ENCODE results near the gene SZT2.
A peak's percentile ranks its signal among the peaks of the same experiment; 100 is the strongest.

The SZT2 gene

GRCh38 chr1:43372172-43372571, 17.5 kb upstream of the SZT2 start:
- Histone ChIP-seq H3K27ac (ENCODE audit: low read depth, low read length) (no peak overlapping the region), H3K9ac (ENCODE audit: low read depth, low read length) (no peak overlapping the region), H3K4me1 (ENCODE audit: control insufficient read depth, insufficient read depth, low read length) (peaks cover 7% of the 10 kb centered on the region; the same call in 1 of the 2 replicates), H3K36me3 (ENCODE audit: control insufficient read depth, insufficient read depth, low read length) (no peaks in the 10 kb centered on the region), H3K27me3 (ENCODE audit: control insufficient read depth, insufficient read depth, low read length) (no peaks in the 10 kb centered on the region), H3K4me3 (ENCODE audit: low read depth, low read length) (no peak overlapping the region), H3K9me3 (ENCODE audit: control insufficient read depth, insufficient read depth, low read length) (no peaks in the 10 kb centered on the region)

GRCh38 chr1:43373066-43373940, 16.4 kb upstream of the SZT2 start:
- Histone ChIP-seq H3K27ac (ENCODE audit: low read depth, low read length) (no peak overlapping the region), H3K9me3 (ENCODE audit: control insufficient read depth, insufficient read depth, low read length) (no peaks in the 10 kb centered on the region), H3K4me1 (ENCODE audit: control insufficient read depth, insufficient read depth, low read length) (peaks cover 6% of the 10 kb centered on the region; the same call in 1 of the 2 replicates), H3K27me3 (ENCODE audit: control insufficient read depth, insufficient read depth, low read length) (no peaks in the 10 kb centered on the region), H3K9ac (ENCODE audit: low read depth, low read length) (no peak overlapping the region), H3K36me3 (ENCODE audit: control insufficient read depth, insufficient read depth, low read length) (no peaks in the 10 kb centered on the region), H3K4me3 (ENCODE audit: low read depth, low read length) (no peak overlapping the region)

- Histone ChIP-seq H3K4me1 (ENCODE audit: control insufficient read depth, insufficient read depth, low read length) (no peaks in the 10 kb centered on the region), H3K27me3 (ENCODE audit: control insufficient read depth, insufficient read depth, low read length) (no peaks in the 10 kb centered on the region), H3K9me3 (ENCODE audit: control insufficient read depth, insufficient read depth, low read length) (no peaks in the 10 kb centered on the region), H3K27ac (ENCODE audit: low read depth, low read length) (no peak overlapping the region), H3K4me3 (ENCODE audit: low read depth, low read length) (no peak overlapping the region), H3K9ac (ENCODE audit: low read depth, low read length) (no peak overlapping the region), H3K36me3 (ENCODE audit: control insufficient read depth, insufficient read depth, low read length) (no peaks in the 10 kb centered on the region)
These were observed 12.9 kb upstream of the SZT2 start for GRCh38 chr1:43376723-43377235.

- Histone ChIP-seq H3K9me3 (ENCODE audit: control insufficient read depth, insufficient read depth, low read length) (no peaks in the 10 kb centered on the region), H3K27me3 (ENCODE audit: control insufficient read depth, insufficient read depth, low read length) (no peaks in the 10 kb centered on the region), H3K4me1 (ENCODE audit: control insufficient read depth, insufficient read depth, low read length) (no peaks in the 10 kb centered on the region), H3K9ac (ENCODE audit: low read depth, low read length) (no peak overlapping the region), H3K4me3 (ENCODE audit: low read depth, low read length) (no peak overlapping the region), H3K27ac (ENCODE audit: low read depth, low read length) (no peak overlapping the region), H3K36me3 (ENCODE audit: control insufficient read depth, insufficient read depth, low read length) (0 out of 2 replicates have a peak, but pooled peaks cover 8% of the 10 kb centered on the region)
These were observed 11.9 kb upstream of the SZT2 start for GRCh38 chr1:43377831-43378230.

DNA sequence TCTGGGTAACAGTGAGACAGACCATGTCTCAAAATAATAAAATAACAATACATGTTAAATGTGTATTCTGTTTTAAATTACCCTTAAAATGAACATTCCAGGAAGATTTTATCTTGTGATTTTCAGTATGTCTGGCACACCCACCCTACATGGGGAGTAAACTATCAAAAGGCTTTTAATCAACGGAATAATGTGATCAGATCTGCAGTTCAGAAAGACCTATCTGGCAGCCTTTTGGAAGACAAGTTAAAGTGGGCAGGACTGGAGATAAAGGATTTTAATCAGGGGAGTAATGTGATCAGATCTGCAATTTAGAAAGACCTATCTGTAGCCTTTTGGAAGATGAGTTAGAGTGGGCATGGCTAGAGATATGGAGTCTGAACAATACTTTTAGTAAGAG, 10.2 kb upstream of the SZT2 start:
- H3K4me3 ChIP-seq (ENCODE audit: low read depth, low read length) = no peak overlapping the region
- no peaks in the 10 kb centered on the region for H3K9me3 ChIP-seq (ENCODE audit: control insufficient read depth, insufficient read depth, low read length)
- peaks cover 23% of the 10 kb centered on the region for H3K36me3 ChIP-seq (ENCODE audit: control insufficient read depth, insufficient read depth, low read length)
- no peak overlapping the region for H3K27ac ChIP-seq (ENCODE audit: low read depth, low read length)
- no peak overlapping the region for H3K9ac ChIP-seq (ENCODE audit: low read depth, low read length)
- H3K27me3 ChIP-seq (ENCODE audit: control insufficient read depth, insufficient read depth, low read length) = no peaks in the 10 kb centered on the region
- H3K4me1 ChIP-seq (ENCODE audit: control insufficient read depth, insufficient read depth, low read length) = no peaks in the 10 kb centered on the region

DNA sequence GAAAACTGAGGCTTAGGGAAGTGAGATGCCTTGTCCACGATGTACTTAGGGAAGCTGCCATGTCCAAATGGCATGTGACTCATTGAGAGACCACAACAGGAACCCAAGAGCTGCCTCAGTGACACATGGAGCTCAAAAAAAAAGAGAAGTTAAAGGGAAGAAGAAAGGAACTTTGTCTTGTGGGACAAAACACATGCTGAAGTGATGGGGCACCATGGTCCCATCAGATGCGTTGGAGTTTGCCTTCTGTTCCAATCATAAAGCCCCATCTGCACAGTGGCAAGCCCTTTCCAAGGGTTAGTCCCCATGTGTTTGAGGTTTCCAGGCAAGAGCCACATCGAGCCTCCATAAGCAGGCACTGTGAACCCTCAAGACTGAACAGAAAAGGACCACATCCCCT, 8.1 kb upstream of the SZT2 start:
- Histone ChIP-seq H3K4me1 (ENCODE audit: control insufficient read depth, insufficient read depth, low read length) (no peaks in the 10 kb centered on the region), H3K9ac (ENCODE audit: low read depth, low read length) (no peak overlapping the region), H3K9me3 (ENCODE audit: control insufficient read depth, insufficient read depth, low read length) (no peaks in the 10 kb centered on the region), H3K27me3 (ENCODE audit: control insufficient read depth, insufficient read depth, low read length) (no peaks in the 10 kb centered on the region), H3K36me3 (ENCODE audit: control insufficient read depth, insufficient read depth, low read length) (peaks cover 44% of the 10 kb centered on the region), H3K27ac (ENCODE audit: low read depth, low read length) (no peak overlapping the region), H3K4me3 (ENCODE audit: low read depth, low read length) (no peak overlapping the region)

GRCh38 chr1:43382027-43382779, 7.5 kb upstream of the SZT2 start:
- H3K4me3 ChIP-seq (ENCODE audit: low read depth, low read length) = no peak overlapping the region
- H3K36me3 ChIP-seq (ENCODE audit: control insufficient read depth, insufficient read depth, low read length) = peaks cover 50% of the 10 kb centered on the region
- no peaks in the 10 kb centered on the region for H3K4me1 ChIP-seq (ENCODE audit: control insufficient read depth, insufficient read depth, low read length)
- no peak overlapping the region for H3K27ac ChIP-seq (ENCODE audit: low read depth, low read length)
- H3K27me3 ChIP-seq (ENCODE audit: control insufficient read depth, insufficient read depth, low read length) = no peaks in the 10 kb centered on the region
- H3K9me3 ChIP-seq (ENCODE audit: control insufficient read depth, insufficient read depth, low read length) = no peaks in the 10 kb centered on the region
- no peak overlapping the region for H3K9ac ChIP-seq (ENCODE audit: low read depth, low read length)

DNA sequence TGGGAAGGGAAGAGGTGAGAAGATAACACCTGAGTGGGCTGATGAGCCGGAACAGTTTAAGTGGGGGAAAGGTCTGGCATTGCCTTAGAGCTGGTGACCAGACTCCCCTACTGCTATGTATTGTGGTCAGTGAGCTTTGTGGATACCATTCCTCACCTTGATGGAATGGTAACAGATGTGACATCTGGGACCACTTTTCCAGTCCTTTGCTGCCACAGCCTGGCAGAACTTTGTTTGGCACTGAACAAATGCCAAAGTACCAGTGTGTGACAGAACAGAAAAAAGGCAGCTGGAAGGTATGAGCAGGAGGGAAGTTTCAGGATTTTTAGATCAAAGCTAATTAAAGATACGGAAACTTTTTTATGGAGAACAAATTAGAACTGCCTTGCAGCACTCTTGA, 6.2 kb upstream of the SZT2 start:
- H3K9ac ChIP-seq (ENCODE audit: low read depth, low read length) = no peak overlapping the region
- no peaks in the 10 kb centered on the region for H3K4me1 ChIP-seq (ENCODE audit: control insufficient read depth, insufficient read depth, low read length)
- no peak overlapping the region for H3K27ac ChIP-seq (ENCODE audit: low read depth, low read length)
- no peaks in the 10 kb centered on the region for H3K9me3 ChIP-seq (ENCODE audit: control insufficient read depth, insufficient read depth, low read length)
- no peak overlapping the region for H3K4me3 ChIP-seq (ENCODE audit: low read depth, low read length)
- peaks cover 57% of the 10 kb centered on the region for H3K36me3 ChIP-seq (ENCODE audit: control insufficient read depth, insufficient read depth, low read length)
- H3K27me3 ChIP-seq (ENCODE audit: control insufficient read depth, insufficient read depth, low read length) = no peaks in the 10 kb centered on the region

GRCh38 chr1:43386676-43387075, 3.0 kb upstream of the SZT2 start:
- Histone ChIP-seq H3K9me3 (ENCODE audit: control insufficient read depth, insufficient read depth, low read length) (no peaks in the 10 kb centered on the region), H3K36me3 (ENCODE audit: control insufficient read depth, insufficient read depth, low read length) (peaks cover 57% of the 10 kb centered on the region), H3K4me1 (ENCODE audit: control insufficient read depth, insufficient read depth, low read length) (peaks cover 9% of the 10 kb centered on the region), H3K9ac (ENCODE audit: low read depth, low read length) (no peak overlapping the region), H3K4me3 (ENCODE audit: low read depth, low read length) (no peak overlapping the region), H3K27me3 (ENCODE audit: control insufficient read depth, insufficient read depth, low read length) (no peaks in the 10 kb centered on the region), H3K27ac (ENCODE audit: low read depth, low read length) (no peak overlapping the region)

GRCh38 chr1:43387976-43388599, 1.6 kb upstream of the SZT2 start:
- Histone ChIP-seq H3K4me3 (ENCODE audit: low read depth, low read length) (0 out of 2 replicates have a peak overlapping the region, but pooled peaks have one; percentile 89), H3K9ac (ENCODE audit: low read depth, low read length) (no peak overlapping the region), H3K4me1 (ENCODE audit: control insufficient read depth, insufficient read depth, low read length) (peaks cover 9% of the 10 kb centered on the region), H3K27me3 (ENCODE audit: control insufficient read depth, insufficient read depth, low read length) (no peaks in the 10 kb centered on the region), H3K27ac (ENCODE audit: low read depth, low read length) (no peak overlapping the region), H3K9me3 (ENCODE audit: control insufficient read depth, insufficient read depth, low read length) (no peaks in the 10 kb centered on the region), H3K36me3 (ENCODE audit: control insufficient read depth, insufficient read depth, low read length) (peaks cover 48% of the 10 kb centered on the region)
